ENCODE data around the gene OTULINL.
"Not testable (repeated sequence)": the region's sequence is repeated elsewhere in the genome, so short reads cannot be mapped to it uniquely, and the experiment has no call there.

Gene OTULINL
- 17.9 to 83.1 (median 34.9) reads per million in 9 experiments for total RNA-seq

DNA sequence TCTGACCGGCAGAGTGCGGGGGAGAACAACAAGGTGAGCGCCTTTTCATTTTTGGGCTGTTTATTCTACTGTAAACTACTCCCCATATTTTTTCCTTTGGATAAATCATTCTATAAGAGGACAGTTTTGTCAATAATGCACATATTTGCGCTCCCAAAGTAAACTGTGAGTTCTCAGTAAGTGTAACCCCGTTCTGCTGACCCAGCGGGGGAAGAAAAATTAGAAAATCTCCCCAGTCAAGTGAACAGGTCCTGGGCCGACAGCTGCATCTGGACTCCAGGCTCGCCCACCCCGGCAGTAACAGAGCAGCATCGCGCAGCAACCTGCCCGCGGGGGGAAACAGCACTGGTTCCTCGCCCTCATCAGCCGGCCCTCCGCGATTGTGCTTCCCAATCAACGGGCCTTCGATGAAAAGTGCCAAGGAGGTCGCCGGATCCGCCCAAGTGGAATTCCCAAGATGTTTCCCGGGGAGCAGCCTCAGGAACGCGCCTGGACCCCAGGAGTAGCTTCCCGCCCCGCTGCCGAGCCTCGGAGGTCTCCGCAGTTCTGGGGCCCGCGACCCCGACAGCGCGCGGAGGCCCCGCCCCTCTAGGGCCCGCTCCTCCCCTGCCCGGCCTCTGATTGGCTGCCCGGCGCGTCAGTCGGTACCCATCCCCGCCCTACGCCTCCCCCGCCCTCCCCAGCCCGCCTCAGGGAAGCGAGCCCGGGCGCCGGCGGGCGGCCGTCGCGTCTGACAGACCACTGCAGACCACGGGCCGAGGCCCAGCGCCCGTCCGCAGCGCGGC lies at the start of gene OTULINL:
TSS of gene OTULINL (plus strand) at position 687 of the 785 bp plus-strand sequence. CDS start 103 bp downstream, outside the sequence.
- Mint-ChIP-seq H3K9me3 (no peaks in the 10 kb centered on the region), H3K4me3 (peak within 1 kb of the TSS; percentile 56 to 78), H3K4me1 (ENCODE audit: low read depth in 2 of 2) (peaks cover 12 to 27% of the 10 kb centered on the region in 2 donors), H3K27ac (peak within 1 kb of the TSS; percentile 74 to 92), H3K27me3 (peaks cover 0 to 8% of the 10 kb centered on the region in 2 donors), H3K36me3 (ENCODE audit: insufficient read depth) (peaks cover 17% of the 10 kb centered on the region)
- ATAC-seq (replicated peaks) (peak; percentile 79), DNase-seq (peak; percentile 79 to 80 (median 79))

DNA sequence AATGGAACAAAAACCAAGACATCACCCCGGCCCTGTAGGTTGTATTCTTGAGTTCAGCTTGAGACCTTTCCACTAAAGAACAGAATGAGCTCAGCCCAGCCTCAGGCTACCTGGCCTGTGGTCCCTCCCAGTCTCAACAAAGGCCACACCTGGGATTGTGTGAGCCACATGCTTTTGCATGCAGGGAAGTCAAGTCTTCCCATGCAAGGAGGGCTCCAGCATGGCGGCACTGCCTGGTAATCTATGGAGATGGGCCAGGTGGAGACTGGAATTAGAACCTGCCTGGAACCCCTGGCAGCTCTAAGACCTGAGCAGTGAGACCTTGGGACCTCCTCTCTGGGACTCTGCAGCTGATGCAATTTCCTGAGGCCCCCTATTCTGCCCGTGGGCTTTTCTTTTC lies 49.4 kb upstream of the OTULINL start:
- Mint-ChIP-seq H3K36me3 (ENCODE audit: insufficient read depth) (no peaks in the 10 kb centered on the region), H3K27me3 (no peaks in the 10 kb centered on the region), H3K27ac (no peak overlapping the region), H3K4me1 (ENCODE audit: low read depth in 2 of 2) (peaks cover 0 to 1% of the 10 kb centered on the region in 2 donors), H3K9me3 (no peaks in the 10 kb centered on the region), H3K4me3 (no peak overlapping the region)
- DNase-seq (no peak), ATAC-seq (replicated peaks) (no peak)

GRCh38 chr5:14534773-14535172 lies 46.8 kb upstream of the OTULINL start:
- H3K4me1 Mint-ChIP-seq (ENCODE audit: low read depth in 2 of 2): peaks cover 0 to 1% of the 10 kb centered on the region in 2 donors
- no peaks in the 10 kb centered on the region for H3K27me3 Mint-ChIP-seq
- no peak overlapping the region for H3K27ac Mint-ChIP-seq
- H3K36me3 Mint-ChIP-seq (ENCODE audit: insufficient read depth): no peaks in the 10 kb centered on the region
- no peak overlapping the region for H3K4me3 Mint-ChIP-seq
- H3K9me3 Mint-ChIP-seq: no peaks in the 10 kb centered on the region
- ATAC-seq (replicated peaks) (no peak), DNase-seq (no peak)

DNA sequence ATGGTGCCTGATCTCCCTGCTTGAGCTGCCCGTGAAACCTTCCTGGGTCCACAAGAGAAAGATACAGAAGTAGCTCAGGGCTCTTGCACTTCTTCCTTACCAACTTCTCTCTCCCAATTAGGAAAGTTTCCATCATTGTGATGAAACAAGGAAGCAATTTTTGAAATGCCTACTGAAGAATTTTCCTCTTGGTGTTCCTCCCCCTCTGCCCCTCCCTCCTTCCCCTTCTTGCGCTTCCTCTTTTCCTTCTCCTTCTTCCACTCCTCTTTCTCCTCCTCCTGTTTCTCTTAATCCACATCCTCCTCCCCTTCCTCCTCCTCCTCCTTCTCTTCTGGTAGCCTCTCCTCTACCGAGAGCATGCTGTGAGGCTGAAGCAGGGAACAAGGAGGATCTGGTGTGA lies 36.3 kb upstream of the OTULINL start:
- no peak overlapping the region for H3K4me3 Mint-ChIP-seq
- peaks cover 11 to 29% of the 10 kb centered on the region in 2 donors for H3K27me3 Mint-ChIP-seq
- DNase-seq (no peak), ATAC-seq (replicated peaks) (no peak)
- peaks cover 3 to 10% of the 10 kb centered on the region in 2 donors for H3K9me3 Mint-ChIP-seq
- no peaks in the 10 kb centered on the region for H3K36me3 Mint-ChIP-seq (ENCODE audit: insufficient read depth)
- peaks cover 4 to 5% of the 10 kb centered on the region in 2 donors for H3K4me1 Mint-ChIP-seq (ENCODE audit: low read depth in 2 of 2)
- no peak overlapping the region for H3K27ac Mint-ChIP-seq

DNA sequence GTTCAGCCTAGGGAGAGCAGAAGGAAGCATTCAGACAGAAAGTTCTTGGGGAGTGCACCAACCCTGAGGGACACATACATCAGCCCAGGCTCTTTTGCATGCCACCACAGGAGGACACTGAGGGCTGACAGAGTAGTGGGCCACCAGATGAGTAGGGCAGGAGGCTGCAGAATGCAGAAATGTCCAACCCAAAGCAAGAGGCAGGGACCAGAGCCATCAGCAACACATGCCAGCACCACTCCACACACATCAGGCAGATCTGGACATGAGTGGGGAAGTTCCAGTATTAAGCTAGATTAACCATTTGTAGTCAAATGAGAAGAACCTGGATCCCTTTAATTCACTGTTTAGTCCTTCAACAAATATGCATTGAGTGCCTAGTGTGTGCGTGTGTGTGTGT lies 35.7 kb upstream of the OTULINL start:
- Mint-ChIP-seq H3K9me3 (peaks cover 3 to 10% of the 10 kb centered on the region in 2 donors), H3K4me3 (no peak overlapping the region), H3K27me3 (peaks cover 11 to 34% of the 10 kb centered on the region in 2 donors), H3K36me3 (ENCODE audit: insufficient read depth) (no peaks in the 10 kb centered on the region), H3K27ac (no peak overlapping the region), H3K4me1 (ENCODE audit: low read depth in 2 of 2) (peaks cover 4 to 5% of the 10 kb centered on the region in 2 donors)
- DNase-seq: no peak
- no peak for ATAC-seq (replicated peaks)

- Mint-ChIP-seq H3K9me3 (no peaks in the 10 kb centered on the region), H3K36me3 (ENCODE audit: insufficient read depth) (no peaks in the 10 kb centered on the region), H3K27ac (no peak overlapping the region), H3K4me1 (ENCODE audit: low read depth in 2 of 2) (peaks cover 4 to 5% of the 10 kb centered on the region in 2 donors), H3K4me3 (no peak overlapping the region), H3K27me3 (peaks cover 18 to 36% of the 10 kb centered on the region in 2 donors)
- DNase-seq (no peak), ATAC-seq (replicated peaks) (no peak)
These were observed 33.9 kb upstream of the OTULINL start for GRCh38 chr5:14547666-14548065.

GRCh38 chr5:14551211-14551610 lies 30.4 kb upstream of the OTULINL start:
- Mint-ChIP-seq H3K4me3 (no peak overlapping the region), H3K4me1 (ENCODE audit: low read depth in 2 of 2) (peaks cover 4 to 5% of the 10 kb centered on the region in 2 donors), H3K27me3 (peaks cover 21 to 44% of the 10 kb centered on the region in 2 donors), H3K27ac (no peak overlapping the region), H3K9me3 (no peaks in the 10 kb centered on the region), H3K36me3 (ENCODE audit: insufficient read depth) (no peaks in the 10 kb centered on the region)
- DNase-seq: no peak
- no peak for ATAC-seq (replicated peaks)

DNA sequence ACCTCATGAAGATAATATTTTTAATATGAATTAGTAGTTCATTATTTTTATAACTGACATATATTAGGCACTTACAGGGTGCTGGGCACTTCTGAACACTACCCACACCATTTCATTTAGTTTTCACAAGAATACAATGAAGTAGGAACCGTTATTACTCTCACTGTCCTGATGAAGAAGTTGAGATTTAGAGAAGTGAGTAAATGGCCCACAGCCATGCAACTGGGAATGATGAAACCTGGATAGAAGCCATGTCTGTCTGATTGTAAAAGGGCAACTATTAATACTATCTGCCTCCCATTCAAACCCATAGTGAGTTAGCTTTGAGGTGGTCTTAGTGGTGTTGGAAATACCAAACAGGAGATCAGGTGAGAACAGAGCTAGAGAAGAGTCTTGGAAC lies 29.6 kb upstream of the OTULINL start:
- DNase-seq: no peak
- Mint-ChIP-seq H3K27me3 (peaks cover 21 to 38% of the 10 kb centered on the region in 2 donors), H3K36me3 (ENCODE audit: insufficient read depth) (no peaks in the 10 kb centered on the region), H3K27ac (no peak overlapping the region), H3K9me3 (no peaks in the 10 kb centered on the region), H3K4me1 (ENCODE audit: low read depth in 2 of 2) (peaks cover 4 to 5% of the 10 kb centered on the region in 2 donors), H3K4me3 (no peak overlapping the region)
- ATAC-seq (replicated peaks): no peak

DNA sequence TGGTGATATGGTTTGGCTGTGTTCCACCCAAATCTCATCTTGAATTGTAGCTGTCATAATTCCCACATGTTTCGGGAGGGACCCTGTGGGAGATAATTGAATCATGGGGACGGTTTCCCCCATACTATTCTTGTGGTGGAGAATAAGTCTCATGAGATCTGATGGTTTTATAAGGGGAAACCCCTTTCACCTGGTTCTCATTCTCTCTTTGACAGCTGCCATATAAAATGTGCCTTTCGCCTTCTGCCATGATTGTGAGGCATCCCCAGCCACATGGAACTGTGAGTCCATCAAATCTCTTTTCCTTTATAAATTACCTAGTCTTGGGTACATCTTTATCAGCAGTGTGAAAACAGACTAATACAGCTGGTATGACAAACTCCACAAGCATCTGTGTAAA lies 27.3 kb upstream of the OTULINL start:
- H3K9me3 Mint-ChIP-seq; H3K36me3 Mint-ChIP-seq (ENCODE audit: insufficient read depth); H3K4me1 Mint-ChIP-seq (ENCODE audit: low read depth in 2 of 2); ATAC-seq (replicated peaks); DNase-seq; H3K27ac Mint-ChIP-seq; H3K4me3 Mint-ChIP-seq: not testable (repeated sequence)
- peaks cover 21 to 38% of the 10 kb centered on the region in 2 donors for H3K27me3 Mint-ChIP-seq

DNA sequence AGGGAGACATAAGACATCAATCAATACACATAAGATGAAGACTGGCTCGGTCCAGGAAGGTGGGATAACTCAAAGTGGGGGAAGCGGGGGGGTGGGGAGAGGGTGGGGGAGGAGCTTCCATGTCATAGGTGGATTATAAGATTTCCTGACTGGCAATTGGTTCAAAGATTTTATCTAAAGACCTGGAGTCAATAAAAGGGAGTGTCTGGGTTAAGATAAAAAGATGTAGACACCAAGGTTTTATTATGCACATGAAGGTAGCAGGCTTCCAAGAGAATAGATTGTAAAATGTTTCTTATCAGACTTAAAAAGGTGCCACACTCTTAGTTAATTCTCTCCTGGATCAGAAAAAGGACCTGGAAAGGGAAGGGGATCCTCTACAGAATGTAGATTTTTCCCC lies 25.6 kb upstream of the OTULINL start:
- Mint-ChIP-seq H3K27me3 (peaks cover 21 to 29% of the 10 kb centered on the region in 2 donors), H3K4me3 (no peak overlapping the region), H3K36me3 (ENCODE audit: insufficient read depth) (no peaks in the 10 kb centered on the region), H3K4me1 (ENCODE audit: low read depth in 2 of 2) (peaks cover 7 to 13% of the 10 kb centered on the region in 2 donors), H3K9me3 (no peaks in the 10 kb centered on the region), H3K27ac (no peak overlapping the region)
- no peak for ATAC-seq (replicated peaks)
- no peak for DNase-seq

- Mint-ChIP-seq H3K27ac (no peak overlapping the region), H3K9me3 (no peaks in the 10 kb centered on the region), H3K27me3 (peaks cover 18 to 24% of the 10 kb centered on the region in 2 donors), H3K4me3 (no peak overlapping the region), H3K4me1 (ENCODE audit: low read depth in 2 of 2) (peaks cover 7 to 14% of the 10 kb centered on the region in 2 donors), H3K36me3 (ENCODE audit: insufficient read depth) (no peaks in the 10 kb centered on the region)
- no peak for ATAC-seq (replicated peaks)
- no peak for DNase-seq
These were observed 24.3 kb upstream of the OTULINL start for GRCh38 chr5:14557203-14557770.

- Mint-ChIP-seq H3K4me3 (no peak overlapping the region), H3K9me3 (no peaks in the 10 kb centered on the region), H3K36me3 (ENCODE audit: insufficient read depth) (no peaks in the 10 kb centered on the region), H3K27me3 (peaks cover 12 to 18% of the 10 kb centered on the region in 2 donors), H3K4me1 (ENCODE audit: low read depth in 2 of 2) (peaks cover 7 to 14% of the 10 kb centered on the region in 2 donors), H3K27ac (no peak overlapping the region)
- DNase-seq (no peak), ATAC-seq (replicated peaks) (no peak)
These were observed 23.7 kb upstream of the OTULINL start for GRCh38 chr5:14557791-14558415.

- H3K27ac Mint-ChIP-seq: peak overlapping the region in 1 of 2 donors; percentile 83
- H3K4me1 Mint-ChIP-seq (ENCODE audit: low read depth in 2 of 2): peaks cover 7 to 14% of the 10 kb centered on the region in 2 donors
- no peak for DNase-seq
- ATAC-seq (replicated peaks): peak; percentile 87
- peaks cover 0 to 8% of the 10 kb centered on the region in 2 donors for H3K27me3 Mint-ChIP-seq
- no peaks in the 10 kb centered on the region for H3K9me3 Mint-ChIP-seq
- no peaks in the 10 kb centered on the region for H3K36me3 Mint-ChIP-seq (ENCODE audit: insufficient read depth)
- peak overlapping the region; percentile 55 to 68 for H3K4me3 Mint-ChIP-seq
These were observed 21.4 kb upstream of the OTULINL start for GRCh38 chr5:14560091-14560595.
